Panc1 (cell line): ENCODE data around the gene TINAGL1. TPM values are rescaled to one million over a fixed set of nuclear protein-coding genes. Genes with fewer than 3 reads are reported as not detected.

ENCODE experiments used
- ATAC-seq: fragments of 200-7000 bp; cut with Tn5 transposase; 2 replicates; pipeline ENCODE4 v1.9.1; 2020; ENCODE audit warnings: mild to moderate bottlenecking, moderate library complexity
- BruUV-seq: library from RNA; stranded (reverse); fragments of 400-500 nt; replicated peaks from 2 replicates; lab custom pipeline; 2021; lab: Mats Ljungman, UMichigan
- CTCF ChIA-PET: fragments of 300-600 bp; sonication (Branson Sonifier 250); formaldehyde crosslinking; loops from one replicate; lab custom pipeline; 2022; ENCODE audit warnings: antibody characterized with exemption; lab: Charles Lee
- POLR2A ChIA-PET: fragments of 300-600 bp; sonication (Branson Sonifier 250); formaldehyde crosslinking; loops from one replicate; lab custom pipeline; 2022; ENCODE audit warnings: antibody characterized with exemption; lab: Charles Lee
- DNase-seq: peaks from one replicate; pipeline ENCODE4 v3.0.0-alpha.2; 2010; ENCODE audit warnings: low read depth, low spot score
- H3K27ac ChIP-seq: 2 replicates; pipeline ENCODE4 v1.5.1; 2011; ENCODE audit warnings: mild to moderate bottlenecking, low read length, inconsistent platforms
- H3K27me3 ChIP-seq: fragments of 200-500 bp; sonication (Bioruptor generic); 2 replicates; pipeline ENCODE4 v1.6.0; 2014; ENCODE audit warnings: low read length, inconsistent platforms; ENCODE audit not compliant: control insufficient read depth, insufficient read depth
- H3K36me3 ChIP-seq: fragments of 200-500 bp; sonication (Bioruptor generic); 2 replicates; pipeline ENCODE4 v1.5.1; 2014; ENCODE audit warnings: inconsistent platforms, mild to moderate bottlenecking, low read length, moderate library complexity; ENCODE audit not compliant: control insufficient read depth, insufficient read depth
- H3K4me1 ChIP-seq: 2 replicates; pipeline ENCODE4 v1.5.1; 2011; ENCODE audit warnings: inconsistent platforms, mild to moderate bottlenecking, low read length, moderate library complexity; ENCODE audit not compliant: control insufficient read depth, insufficient read depth
- H3K4me3 ChIP-seq, 2 experiments: 2 replicates each; pipeline ENCODE4 v1.5.1; 2011 to 2012; ENCODE audit warnings: low read depth in 2 of 2, low read length in 2 of 2, mild to moderate bottlenecking in 2 of 2, inconsistent platforms in 1 of 2, moderate library complexity in 1 of 2
- H3K9me3 ChIP-seq: fragments of 200-500 bp; sonication (Bioruptor generic); 2 replicates; pipeline ENCODE4 v1.5.1; 2014; ENCODE audit warnings: low read depth, mild to moderate bottlenecking, inconsistent platforms, low read length, moderate library complexity; ENCODE audit not compliant: control insufficient read depth, insufficient read depth
- POLR2AphosphoS5 ChIP-seq: IDR thresholded peaks from 2 replicates; pipeline ENCODE4 v1.6.1; 2012; ENCODE audit warnings: mild to moderate bottlenecking, low read depth, low read length, moderate library complexity
- SIN3A ChIP-seq: IDR thresholded peaks from 2 replicates; pipeline ENCODE4 v1.6.1; 2012; ENCODE audit warnings: low read depth, mild to moderate bottlenecking, low read length, moderate library complexity, borderline replicate concordance; ENCODE audit not compliant: insufficient read depth
- TCF7L2 ChIP-seq: IDR thresholded peaks from 2 replicates; pipeline ENCODE4 v1.6.1; 2011; ENCODE audit warnings: mild to moderate bottlenecking, low read depth, low read length, inconsistent platforms
- in situ Hi-C: cut with HindIII; loops from 2 replicates; pipeline ENCODE4 v1.10.0; 2016; ENCODE audit warnings: low sequenced_read_pairs, low pct_unique_long_range_greater_than_20kb
- intact Hi-C: fragments of 100-400 bp; cut with micrococcal nuclease; formaldehyde crosslinking; loops from one replicate; pipeline ENCODE4 v1.10.0; 2022; ENCODE audit not compliant: unreplicated experiment
- total RNA-seq: library from RNA; stranded (reverse); gene quantifications from one replicate; pipeline ENCODE4 v1.2.1, GENCODE V29; 2021; ENCODE audit not compliant: unreplicated experiment
- TF ChIP-seq, protein P1 (sequence below), 2 experiments: IDR thresholded peaks; 2 replicates each; pipeline ENCODE4 v1.6.1; 2011 to 2012; ENCODE audit warnings: low read depth in 2 of 2, control low read depth in 1 of 2, low read length in 1 of 2, mild to moderate bottlenecking in 1 of 2, moderate library complexity in 1 of 2; ENCODE audit not compliant: insufficient read depth in 1 of 2
- TF ChIP-seq, protein P2 (sequence below): fragments of 450-650 bp; IDR thresholded peaks from 2 replicates; pipeline ENCODE4 v1.5.1; 2017; ENCODE audit warnings: mild to moderate bottlenecking

TINAGL1 gene
- total RNA-seq, 1 experiment from 2014 or later = 6.1 TPM

DNA sequence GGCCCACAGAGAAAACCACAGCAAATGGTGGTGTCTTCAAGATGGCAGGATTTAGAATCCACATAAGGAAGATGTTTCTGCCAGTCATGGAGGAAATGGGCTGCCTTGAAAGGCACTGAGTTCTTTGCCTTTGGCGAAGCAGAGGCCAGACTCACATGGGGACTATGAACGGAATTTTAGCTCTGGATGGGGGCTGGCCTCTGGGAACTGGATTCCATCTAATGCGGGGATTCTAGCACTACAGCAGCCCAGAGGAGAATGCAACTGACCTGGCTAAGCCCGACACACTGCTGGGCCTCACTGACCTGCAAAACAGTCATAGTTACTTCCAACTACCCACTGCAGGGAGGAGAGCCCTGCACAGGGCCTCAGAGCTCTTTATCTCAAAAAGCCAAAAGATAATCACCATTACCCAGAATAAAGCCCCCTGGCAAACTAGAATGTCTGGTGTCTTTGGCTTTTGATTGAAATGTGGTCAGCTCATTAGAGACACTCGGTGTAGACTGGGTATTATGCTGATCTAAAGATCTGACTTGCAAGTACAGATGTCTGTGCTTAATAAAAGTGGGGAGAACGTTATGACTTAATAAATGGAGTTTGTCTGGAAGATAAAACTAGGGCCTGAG, 52.7 kb downstream of the TINAGL1 start:
- no peak for DNase-seq
- ChIA-PET POLR2A (interaction anchor here (0.8 kb wide), 1 partner anchor 106 kb away, joined by 4 read pairs; no protein-coding TSS in a partner anchor), CTCF (no interaction called here)
- Histone ChIP-seq H3K4me3 (no peak overlapping the region), H3K36me3 (0 out of 2 replicates have a peak, but pooled peaks cover 6% of the 10 kb centered on the region), H3K4me1 (no peaks in the 10 kb centered on the region), H3K9me3 (no peaks in the 10 kb centered on the region), H3K27me3 (no peaks in the 10 kb centered on the region), H3K27ac (no peak overlapping the region)
- no peak for ATAC-seq
- intact Hi-C loops (no loop called here), in situ Hi-C loops (no loop called here)
- no TSS peak for BruUV-seq
- TF ChIP-seq, protein P1, sequence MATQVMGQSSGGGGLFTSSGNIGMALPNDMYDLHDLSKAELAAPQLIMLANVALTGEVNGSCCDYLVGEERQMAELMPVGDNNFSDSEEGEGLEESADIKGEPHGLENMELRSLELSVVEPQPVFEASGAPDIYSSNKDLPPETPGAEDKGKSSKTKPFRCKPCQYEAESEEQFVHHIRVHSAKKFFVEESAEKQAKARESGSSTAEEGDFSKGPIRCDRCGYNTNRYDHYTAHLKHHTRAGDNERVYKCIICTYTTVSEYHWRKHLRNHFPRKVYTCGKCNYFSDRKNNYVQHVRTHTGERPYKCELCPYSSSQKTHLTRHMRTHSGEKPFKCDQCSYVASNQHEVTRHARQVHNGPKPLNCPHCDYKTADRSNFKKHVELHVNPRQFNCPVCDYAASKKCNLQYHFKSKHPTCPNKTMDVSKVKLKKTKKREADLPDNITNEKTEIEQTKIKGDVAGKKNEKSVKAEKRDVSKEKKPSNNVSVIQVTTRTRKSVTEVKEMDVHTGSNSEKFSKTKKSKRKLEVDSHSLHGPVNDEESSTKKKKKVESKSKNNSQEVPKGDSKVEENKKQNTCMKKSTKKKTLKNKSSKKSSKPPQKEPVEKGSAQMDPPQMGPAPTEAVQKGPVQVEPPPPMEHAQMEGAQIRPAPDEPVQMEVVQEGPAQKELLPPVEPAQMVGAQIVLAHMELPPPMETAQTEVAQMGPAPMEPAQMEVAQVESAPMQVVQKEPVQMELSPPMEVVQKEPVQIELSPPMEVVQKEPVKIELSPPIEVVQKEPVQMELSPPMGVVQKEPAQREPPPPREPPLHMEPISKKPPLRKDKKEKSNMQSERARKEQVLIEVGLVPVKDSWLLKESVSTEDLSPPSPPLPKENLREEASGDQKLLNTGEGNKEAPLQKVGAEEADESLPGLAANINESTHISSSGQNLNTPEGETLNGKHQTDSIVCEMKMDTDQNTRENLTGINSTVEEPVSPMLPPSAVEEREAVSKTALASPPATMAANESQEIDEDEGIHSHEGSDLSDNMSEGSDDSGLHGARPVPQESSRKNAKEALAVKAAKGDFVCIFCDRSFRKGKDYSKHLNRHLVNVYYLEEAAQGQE (IDR thresholded peaks at IDR 0.05; ENCODE audit: insufficient read depth in 1 of 2, low read depth in 2 of 2, low read length in 1 of 2) = no peak
- TF ChIP-seq POLR2AphosphoS5 (no peak), SIN3A (no peak), TCF7L2 (no peak)
- TF ChIP-seq, protein P2, sequence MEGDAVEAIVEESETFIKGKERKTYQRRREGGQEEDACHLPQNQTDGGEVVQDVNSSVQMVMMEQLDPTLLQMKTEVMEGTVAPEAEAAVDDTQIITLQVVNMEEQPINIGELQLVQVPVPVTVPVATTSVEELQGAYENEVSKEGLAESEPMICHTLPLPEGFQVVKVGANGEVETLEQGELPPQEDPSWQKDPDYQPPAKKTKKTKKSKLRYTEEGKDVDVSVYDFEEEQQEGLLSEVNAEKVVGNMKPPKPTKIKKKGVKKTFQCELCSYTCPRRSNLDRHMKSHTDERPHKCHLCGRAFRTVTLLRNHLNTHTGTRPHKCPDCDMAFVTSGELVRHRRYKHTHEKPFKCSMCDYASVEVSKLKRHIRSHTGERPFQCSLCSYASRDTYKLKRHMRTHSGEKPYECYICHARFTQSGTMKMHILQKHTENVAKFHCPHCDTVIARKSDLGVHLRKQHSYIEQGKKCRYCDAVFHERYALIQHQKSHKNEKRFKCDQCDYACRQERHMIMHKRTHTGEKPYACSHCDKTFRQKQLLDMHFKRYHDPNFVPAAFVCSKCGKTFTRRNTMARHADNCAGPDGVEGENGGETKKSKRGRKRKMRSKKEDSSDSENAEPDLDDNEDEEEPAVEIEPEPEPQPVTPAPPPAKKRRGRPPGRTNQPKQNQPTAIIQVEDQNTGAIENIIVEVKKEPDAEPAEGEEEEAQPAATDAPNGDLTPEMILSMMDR = no peak

DNA sequence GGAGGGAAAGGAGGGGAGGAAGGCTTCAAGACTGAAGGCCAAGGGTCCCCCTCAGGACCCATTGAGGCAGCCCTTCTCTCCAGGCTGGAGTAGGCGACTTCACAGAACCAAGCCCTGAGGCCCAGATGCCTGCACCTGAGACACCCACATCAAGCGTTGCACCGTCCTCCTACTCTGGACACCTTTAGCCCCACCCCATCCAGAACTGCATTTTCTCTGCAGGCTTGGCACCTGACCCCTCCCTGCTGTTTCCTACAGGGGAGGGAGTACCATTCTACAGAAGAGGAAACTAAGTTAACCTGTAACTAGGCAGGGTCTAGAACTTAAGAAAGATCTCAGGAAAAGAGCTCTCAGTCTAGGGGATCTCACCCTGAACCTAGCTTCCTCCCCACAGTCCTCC, 56.3 kb downstream of the TINAGL1 start:
- POLR2A ChIA-PET = interaction anchor here (1.0 kb wide), 1 partner anchor 12 kb away, joined by 4 read pairs; the partner anchor contains the start of gene PEF1
- CTCF ChIA-PET = interaction anchor here (1.1 kb wide), 1 partner anchor 41 kb away, joined by 3 read pairs; no protein-coding TSS in a partner anchor
- Histone ChIP-seq H3K27me3 (no peaks in the 10 kb centered on the region), H3K4me1 (no peaks in the 10 kb centered on the region), H3K27ac (no peak overlapping the region), H3K4me3 (no peak overlapping the region), H3K9me3 (no peaks in the 10 kb centered on the region), H3K36me3 (0 out of 2 replicates have a peak, but pooled peaks cover 6% of the 10 kb centered on the region)
- intact Hi-C loops = no loop called here
- no TSS peak for BruUV-seq
- no peak for DNase-seq
- no peak; the same call in 1 of the 2 replicates for ATAC-seq
- no peak for TF ChIP-seq POLR2AphosphoS5
- TF ChIP-seq SIN3A = no peak
- TF ChIP-seq, protein P1 (IDR thresholded peaks at IDR 0.05; ENCODE audit: insufficient read depth in 1 of 2, low read depth in 2 of 2, low read length in 1 of 2) = no peak
- no peak for TF ChIP-seq TCF7L2
- TF ChIP-seq, protein P2 = no peak
- in situ Hi-C loops = no loop called here
